ENCODE measurements around the gene FA2H. TPM values are rescaled to one million over a fixed set of nuclear protein-coding genes. Genes with fewer than 3 reads are reported as not detected.

The FA2H gene
- total and polyA plus RNA-seq, 7 donors: 0.06 to 0.10 (median 0.07) TPM; not detected in 4

DNA sequence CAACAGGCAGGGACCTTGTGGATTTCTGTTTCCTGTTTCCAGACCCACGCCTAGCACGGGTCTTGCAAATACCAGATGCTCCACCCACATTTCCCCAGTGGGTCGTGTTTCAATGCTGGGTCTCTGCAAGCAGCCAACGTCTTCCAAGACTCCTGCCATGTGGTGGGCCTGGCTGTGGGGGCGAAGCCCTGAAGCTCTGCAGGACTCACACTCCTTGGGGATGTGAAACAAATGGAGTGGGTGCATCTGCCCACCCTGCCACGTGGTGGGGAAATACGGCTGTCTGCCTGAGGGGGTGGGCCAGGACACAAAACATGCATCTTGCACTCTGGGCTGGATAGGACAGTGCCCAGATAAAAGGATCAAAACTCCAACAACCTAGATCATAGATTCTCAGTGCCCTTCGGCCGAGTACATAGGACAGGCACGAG lies 32.6 kb downstream of the FA2H start:
- H3K27me3 ChIP-seq (ENCODE audit: insufficient read depth in 3 of 3, low read length in 2 of 3): peaks cover 0 to 19% (median 5%) of the 10 kb centered on the region in 3 donors
- no peak for ATAC-seq
- 32 to 41% (median 36%) methylated on average over 10 of the region's 10 CpGs for WGBS, 3 donors

DNA sequence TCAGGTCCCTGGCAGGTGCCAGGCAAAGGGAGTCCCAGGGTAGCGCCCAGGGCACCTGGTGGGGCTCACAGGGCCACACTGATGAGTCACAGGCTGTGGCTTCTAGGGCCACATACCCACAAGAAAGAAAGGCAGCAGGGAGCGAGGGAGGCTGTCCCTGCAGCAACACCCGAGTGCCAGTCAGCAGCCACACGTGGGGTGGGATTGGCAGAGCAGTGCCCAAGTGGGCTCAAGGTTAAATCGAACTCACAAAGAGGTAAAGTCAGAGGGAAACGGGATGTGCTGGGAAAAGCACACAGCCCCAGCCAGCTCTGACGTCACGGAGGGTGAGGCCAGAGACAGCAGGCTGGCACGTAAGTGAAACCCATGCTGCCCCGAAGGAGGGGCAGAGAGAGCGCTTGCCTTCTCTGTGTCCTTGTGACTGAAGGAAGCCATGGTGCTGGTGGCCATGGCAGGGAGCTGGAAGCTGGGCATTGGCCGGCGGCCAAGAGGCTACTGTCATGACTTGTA lies 33.8 kb downstream of the FA2H start:
- Histone ChIP-seq H3K36me3 (ENCODE audit: insufficient read depth in 1 of 2, low read depth in 1 of 2) (no peaks in the 10 kb centered on the region), H3K27me3 (ENCODE audit: insufficient read depth in 3 of 3, low read length in 2 of 3) (peaks cover 0 to 21% (median 5%) of the 10 kb centered on the region in 3 donors), H3K4me1 (no peaks in the 10 kb centered on the region), H3K27ac (no peak overlapping the region), H3K4me3 (no peak overlapping the region), H3K9me3 (no peaks in the 10 kb centered on the region)
- ATAC-seq (no peak), DNase-seq (peak; percentile 44 to 51)
- TF ChIP-seq, protein P1, sequence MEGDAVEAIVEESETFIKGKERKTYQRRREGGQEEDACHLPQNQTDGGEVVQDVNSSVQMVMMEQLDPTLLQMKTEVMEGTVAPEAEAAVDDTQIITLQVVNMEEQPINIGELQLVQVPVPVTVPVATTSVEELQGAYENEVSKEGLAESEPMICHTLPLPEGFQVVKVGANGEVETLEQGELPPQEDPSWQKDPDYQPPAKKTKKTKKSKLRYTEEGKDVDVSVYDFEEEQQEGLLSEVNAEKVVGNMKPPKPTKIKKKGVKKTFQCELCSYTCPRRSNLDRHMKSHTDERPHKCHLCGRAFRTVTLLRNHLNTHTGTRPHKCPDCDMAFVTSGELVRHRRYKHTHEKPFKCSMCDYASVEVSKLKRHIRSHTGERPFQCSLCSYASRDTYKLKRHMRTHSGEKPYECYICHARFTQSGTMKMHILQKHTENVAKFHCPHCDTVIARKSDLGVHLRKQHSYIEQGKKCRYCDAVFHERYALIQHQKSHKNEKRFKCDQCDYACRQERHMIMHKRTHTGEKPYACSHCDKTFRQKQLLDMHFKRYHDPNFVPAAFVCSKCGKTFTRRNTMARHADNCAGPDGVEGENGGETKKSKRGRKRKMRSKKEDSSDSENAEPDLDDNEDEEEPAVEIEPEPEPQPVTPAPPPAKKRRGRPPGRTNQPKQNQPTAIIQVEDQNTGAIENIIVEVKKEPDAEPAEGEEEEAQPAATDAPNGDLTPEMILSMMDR (IDR thresholded peaks at IDR 0.05): no peak
- 48 to 66% (median 50%) methylated on average over 13 of the region's 13 CpGs for WGBS, 3 donors
- intact Hi-C loops (cut with DNase I): no loop called here

More for the DNA sequence above, 32.6 kb downstream of the FA2H start:
- Histone ChIP-seq H3K27ac (no peak overlapping the region), H3K4me3 (no peak overlapping the region), H3K4me1 (no peaks in the 10 kb centered on the region), H3K36me3 (ENCODE audit: insufficient read depth in 1 of 2, low read depth in 1 of 2) (no peaks in the 10 kb centered on the region), H3K9me3 (no peaks in the 10 kb centered on the region)
- intact Hi-C loops (cut with DNase I): no loop called here
- TF ChIP-seq, protein P1 (IDR thresholded peaks at IDR 0.05): no peak
- no peak for DNase-seq

DNA sequence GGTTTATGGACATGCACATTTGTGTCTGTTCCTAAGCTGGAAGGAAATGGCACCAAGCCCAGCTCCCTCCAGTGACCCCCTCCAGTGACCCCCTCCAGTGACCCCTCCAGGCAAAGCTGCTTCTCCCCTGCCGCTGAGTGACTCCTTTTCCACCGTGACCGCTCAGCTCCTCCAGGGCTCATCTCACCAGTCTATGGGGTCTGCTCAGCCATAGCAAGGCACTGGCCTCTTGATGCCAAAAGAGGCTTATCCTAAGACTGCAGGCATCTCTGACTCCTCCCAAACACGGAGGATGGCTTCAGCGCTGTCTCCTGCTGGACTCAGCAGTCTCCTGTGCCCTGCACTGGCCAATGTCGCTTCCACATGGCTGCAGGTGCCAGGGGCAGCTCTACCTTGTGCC lies 35.3 kb downstream of the FA2H start:
- ATAC-seq (no peak), DNase-seq (no peak)
- TF ChIP-seq, protein P1 (IDR thresholded peaks at IDR 0.05): no peak
- no peaks in the 10 kb centered on the region for H3K36me3 ChIP-seq (ENCODE audit: insufficient read depth in 1 of 2, low read depth in 1 of 2)
- no peaks in the 10 kb centered on the region for H3K4me1 ChIP-seq
- WGBS, 3 donors: 48 to 71% (median 52%) methylated on average over 6 of the region's 6 CpGs
- no peak overlapping the region for H3K27ac ChIP-seq
- H3K27me3 ChIP-seq (ENCODE audit: insufficient read depth in 3 of 3, low read length in 2 of 3): peaks cover 0 to 19% (median 3%) of the 10 kb centered on the region in 3 donors
- intact Hi-C loops (cut with DNase I): no loop called here
- H3K4me3 ChIP-seq: no peak overlapping the region
- no peaks in the 10 kb centered on the region for H3K9me3 ChIP-seq

DNA sequence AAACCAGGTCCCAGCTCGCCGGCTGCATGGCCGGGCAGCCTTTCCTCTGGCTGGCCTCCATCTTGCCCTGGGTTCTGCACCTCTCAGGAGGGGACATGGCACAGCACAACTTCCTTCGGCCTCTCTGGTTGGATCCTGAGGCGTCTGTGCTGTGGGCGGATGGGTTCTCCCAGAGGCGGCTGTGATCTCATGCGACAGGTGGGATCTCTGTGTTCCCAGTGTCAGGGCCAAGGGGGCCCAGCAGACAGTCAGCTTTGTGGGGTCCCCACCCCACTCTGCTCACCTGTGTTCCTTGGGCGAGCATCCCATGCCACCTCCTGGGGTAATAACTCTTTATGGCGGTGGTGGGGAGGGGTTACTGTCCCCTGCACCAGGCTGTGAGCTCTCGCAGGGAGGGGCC lies 35.8 kb downstream of the FA2H start:
- H3K27ac ChIP-seq: no peak overlapping the region
- no peak overlapping the region for H3K4me3 ChIP-seq
- no peak for DNase-seq
- intact Hi-C loops (cut with DNase I): no loop called here
- H3K9me3 ChIP-seq: no peaks in the 10 kb centered on the region
- ATAC-seq: no peak
- H3K36me3 ChIP-seq (ENCODE audit: insufficient read depth in 1 of 2, low read depth in 1 of 2): no peaks in the 10 kb centered on the region
- TF ChIP-seq, protein P1 (IDR thresholded peaks at IDR 0.05): no peak
- WGBS, 3 donors: 66 to 84% (median 71%) methylated on average over 11 of the region's 11 CpGs
- H3K4me1 ChIP-seq: no peaks in the 10 kb centered on the region
- peaks cover 0 to 19% (median 3%) of the 10 kb centered on the region in 3 donors for H3K27me3 ChIP-seq (ENCODE audit: insufficient read depth in 3 of 3, low read length in 2 of 3)

DNA sequence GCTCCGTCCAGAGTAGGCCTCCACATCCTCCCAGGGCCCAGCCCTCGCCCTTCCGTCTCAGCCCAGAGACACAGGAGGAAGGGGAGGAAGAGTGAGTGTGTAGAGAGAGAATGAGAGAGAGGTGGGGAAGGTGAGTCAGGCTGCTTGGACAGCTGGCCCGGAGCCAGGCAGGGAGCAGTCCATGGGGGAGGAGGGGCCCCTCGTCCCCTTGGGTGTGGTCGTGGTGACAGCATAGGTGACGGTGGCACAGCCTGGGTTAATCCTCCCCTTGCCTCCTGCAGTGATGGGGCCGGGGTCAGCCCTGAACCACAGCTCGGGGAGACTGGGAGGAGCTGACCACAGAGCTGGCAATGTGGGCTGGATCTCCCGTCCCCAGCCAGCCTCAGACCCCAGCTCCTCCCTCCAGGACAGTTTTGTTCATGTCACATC lies 36.5 kb downstream of the FA2H start:
- H3K36me3 ChIP-seq (ENCODE audit: insufficient read depth in 1 of 2, low read depth in 1 of 2): no peaks in the 10 kb centered on the region
- WGBS, 3 donors: 31 to 53% (median 35%) methylated on average over 8 to 10 of the region's 10 CpGs
- H3K9me3 ChIP-seq: no peaks in the 10 kb centered on the region
- TF ChIP-seq, protein P1 (IDR thresholded peaks at IDR 0.05): no peak
- no peak overlapping the region for H3K27ac ChIP-seq
- intact Hi-C loops (cut with DNase I): no loop called here
- DNase-seq (peak in 1 of 2 donors; percentile 31), ATAC-seq (peak in 1 of 4 donors; percentile 4)
- H3K4me3 ChIP-seq: no peak overlapping the region
- H3K27me3 ChIP-seq (ENCODE audit: insufficient read depth in 3 of 3, low read length in 2 of 3): peaks cover 0 to 19% (median 0%) of the 10 kb centered on the region in 3 donors
- no peaks in the 10 kb centered on the region for H3K4me1 ChIP-seq
